PFSK-1 (cell line): ENCODE results near the gene PKD1L1.

Experiments used
- FOXP2 ChIP-seq: optimal IDR thresholded peaks from 2 replicates; pipeline ENCODE3; 2011; ENCODE audit warnings: borderline replicate concordance, control low read depth, inconsistent platforms; ENCODE audit not compliant: insufficient read depth; ENCODE audit errors: extremely low read length, extremely low read depth
- POLR2AphosphoS5 ChIP-seq: IDR thresholded peaks from 2 replicates; pipeline ENCODE4 v1.6.1; 2012; ENCODE audit warnings: low read depth, mild to moderate bottlenecking, control low read depth, low read length, moderate library complexity
- SIN3A ChIP-seq: IDR thresholded peaks from 2 replicates; pipeline ENCODE4 v1.6.1; 2012; ENCODE audit warnings: mild to moderate bottlenecking, low read length, moderate library complexity, borderline replicate concordance; ENCODE audit not compliant: insufficient read depth
- TAF1 ChIP-seq: IDR thresholded peaks from 2 replicates; pipeline ENCODE4 v1.6.1; 2012; ENCODE audit warnings: low read length, control low read depth, borderline replicate concordance; ENCODE audit not compliant: insufficient read depth
- TF ChIP-seq, protein P1 (sequence below), 2 experiments: IDR thresholded peaks; 2 replicates each; pipeline versions ENCODE4 v1.6.1 to v1.8.0; 2011 to 2012; ENCODE audit warnings: low read depth in 2 of 2, low read length in 2 of 2, control low read depth in 1 of 2, inconsistent platforms in 1 of 2, mild to moderate bottlenecking in 1 of 2, moderate library complexity in 1 of 2; ENCODE audit not compliant: insufficient read depth in 1 of 2

DNA sequence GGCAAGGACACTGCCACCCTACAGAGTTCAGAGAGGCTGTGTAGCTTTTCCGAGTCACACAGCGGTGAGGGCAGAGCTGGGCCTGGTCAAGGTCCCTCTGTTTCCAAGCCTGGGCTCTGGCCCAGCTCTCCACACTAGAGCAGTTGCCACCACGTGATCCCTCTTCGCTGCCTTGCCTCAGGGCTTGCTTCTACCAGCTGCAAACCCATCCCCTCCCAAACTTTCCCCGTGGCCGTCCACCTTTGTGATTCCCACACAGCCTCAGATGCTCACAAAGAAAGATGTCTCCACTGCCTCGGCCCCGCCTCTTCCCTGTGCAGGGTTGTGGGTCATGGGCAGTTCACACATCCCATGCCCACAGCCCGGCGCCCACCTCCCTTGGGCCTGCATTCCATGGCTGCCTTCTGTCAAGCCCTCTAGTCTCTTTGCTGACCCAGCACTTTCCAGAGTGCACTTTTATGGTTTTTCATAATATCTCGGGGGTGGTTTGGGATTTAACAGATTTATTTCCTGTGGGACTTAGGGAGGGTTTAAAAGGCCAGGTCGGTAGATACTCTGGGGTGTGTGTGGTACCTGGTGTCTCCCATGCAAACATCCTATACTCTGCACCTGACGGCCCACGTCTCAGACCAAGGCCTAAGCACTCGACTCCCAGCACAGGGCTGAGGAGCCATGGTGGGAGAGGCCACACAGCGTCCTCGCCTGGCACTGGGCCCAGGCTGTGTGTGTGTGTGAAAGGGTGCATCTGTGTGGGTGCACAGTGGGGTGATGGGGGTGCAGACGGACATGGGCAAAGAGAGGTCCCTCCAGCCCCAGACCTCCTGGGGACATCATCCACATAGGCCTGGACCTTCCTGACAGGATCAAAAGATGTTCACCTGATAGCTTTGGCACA is 59.6 kb downstream of the PKD1L1 start:
- no peak for TF ChIP-seq TAF1
- TF ChIP-seq, protein P1, sequence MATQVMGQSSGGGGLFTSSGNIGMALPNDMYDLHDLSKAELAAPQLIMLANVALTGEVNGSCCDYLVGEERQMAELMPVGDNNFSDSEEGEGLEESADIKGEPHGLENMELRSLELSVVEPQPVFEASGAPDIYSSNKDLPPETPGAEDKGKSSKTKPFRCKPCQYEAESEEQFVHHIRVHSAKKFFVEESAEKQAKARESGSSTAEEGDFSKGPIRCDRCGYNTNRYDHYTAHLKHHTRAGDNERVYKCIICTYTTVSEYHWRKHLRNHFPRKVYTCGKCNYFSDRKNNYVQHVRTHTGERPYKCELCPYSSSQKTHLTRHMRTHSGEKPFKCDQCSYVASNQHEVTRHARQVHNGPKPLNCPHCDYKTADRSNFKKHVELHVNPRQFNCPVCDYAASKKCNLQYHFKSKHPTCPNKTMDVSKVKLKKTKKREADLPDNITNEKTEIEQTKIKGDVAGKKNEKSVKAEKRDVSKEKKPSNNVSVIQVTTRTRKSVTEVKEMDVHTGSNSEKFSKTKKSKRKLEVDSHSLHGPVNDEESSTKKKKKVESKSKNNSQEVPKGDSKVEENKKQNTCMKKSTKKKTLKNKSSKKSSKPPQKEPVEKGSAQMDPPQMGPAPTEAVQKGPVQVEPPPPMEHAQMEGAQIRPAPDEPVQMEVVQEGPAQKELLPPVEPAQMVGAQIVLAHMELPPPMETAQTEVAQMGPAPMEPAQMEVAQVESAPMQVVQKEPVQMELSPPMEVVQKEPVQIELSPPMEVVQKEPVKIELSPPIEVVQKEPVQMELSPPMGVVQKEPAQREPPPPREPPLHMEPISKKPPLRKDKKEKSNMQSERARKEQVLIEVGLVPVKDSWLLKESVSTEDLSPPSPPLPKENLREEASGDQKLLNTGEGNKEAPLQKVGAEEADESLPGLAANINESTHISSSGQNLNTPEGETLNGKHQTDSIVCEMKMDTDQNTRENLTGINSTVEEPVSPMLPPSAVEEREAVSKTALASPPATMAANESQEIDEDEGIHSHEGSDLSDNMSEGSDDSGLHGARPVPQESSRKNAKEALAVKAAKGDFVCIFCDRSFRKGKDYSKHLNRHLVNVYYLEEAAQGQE (IDR thresholded peaks at IDR 0.05; ENCODE audit: insufficient read depth in 1 of 2, low read depth in 2 of 2, low read length in 2 of 2): no peak
- no peak for TF ChIP-seq POLR2AphosphoS5
- no peak for TF ChIP-seq SIN3A
- TF ChIP-seq FOXP2: no peak
